HepG2 (cell line): Measurements from ENCODE around the gene FCHO2. TPM values are rescaled to one million over a fixed set of nuclear protein-coding genes. Genes with fewer than 3 reads are reported as not detected.

ENCODE experiments used
- CHCHD3 ChIP-seq: sonication (generic); formaldehyde crosslinking; IDR thresholded peaks from 2 replicates; pipeline ENCODE4 v1.8.0; 2022; ENCODE audit warnings: mild to moderate bottlenecking, missing genetic modification reagents, moderate library complexity
- CSRNP1 ChIP-seq: sonication (generic); formaldehyde crosslinking; IDR thresholded peaks from 2 replicates; pipeline ENCODE4 v1.8.1; 2023; ENCODE audit warnings: mild to moderate bottlenecking, missing genetic modification reagents
- HIC2 ChIP-seq: sonication (generic); formaldehyde crosslinking; IDR thresholded peaks from 2 replicates; pipeline ENCODE4 v1.9.0; 2022; ENCODE audit warnings: low read depth, missing genetic modification reagents
- KAT8 ChIP-seq: IDR thresholded peaks from 2 replicates; pipeline ENCODE4 v1.6.1; 2016; ENCODE audit warnings: missing genetic modification reagents, missing compliant biosample characterization
- MIXL1 ChIP-seq: IDR thresholded peaks from 2 replicates; pipeline ENCODE4 v1.6.1; 2016
- MXD1 ChIP-seq: sonication (generic); formaldehyde crosslinking; IDR thresholded peaks from 2 replicates; pipeline ENCODE4 v1.4.0; 2020; ENCODE audit warnings: mild to moderate bottlenecking, missing genetic modification reagents
- NBN ChIP-seq: fragments of 450-650 bp; conservative IDR thresholded peaks from 2 replicates; pipeline ENCODE4 v1.6.1; 2017
- PBX2 ChIP-seq: IDR thresholded peaks from 2 replicates; pipeline ENCODE4 v1.6.1; 2016; ENCODE audit warnings: control low read depth
- REL ChIP-seq: sonication (generic); formaldehyde crosslinking; conservative IDR thresholded peaks from 2 replicates; pipeline ENCODE4 v1.8.0; 2022; ENCODE audit warnings: mild to moderate bottlenecking, missing genetic modification reagents, moderate library complexity
- SATB2 ChIP-seq: sonication (generic); formaldehyde crosslinking; IDR thresholded peaks from 2 replicates; pipeline ENCODE4 v1.5.0; 2020; ENCODE audit warnings: missing genetic modification reagents
- SETDB1 ChIP-seq: sonication (generic); formaldehyde crosslinking; IDR thresholded peaks from 2 replicates; pipeline ENCODE4 v1.5.1; 2020; ENCODE audit warnings: missing genetic modification reagents, mild to moderate bottlenecking, borderline replicate concordance
- SNAPC2 ChIP-seq: sonication (generic); formaldehyde crosslinking; IDR thresholded peaks from 2 replicates; pipeline ENCODE4 v1.8.1; 2022; ENCODE audit warnings: mild to moderate bottlenecking, missing genetic modification reagents
- TGIF2 ChIP-seq: IDR thresholded peaks from 2 replicates; pipeline ENCODE4 v1.6.1; 2016; ENCODE audit warnings: control low read depth, missing compliant biosample characterization
- TRIM22 ChIP-seq: fragments of 450-650 bp; IDR thresholded peaks from 2 replicates; pipeline ENCODE4 v1.6.1; 2017
- ZBTB2 ChIP-seq: sonication (generic); formaldehyde crosslinking; IDR thresholded peaks from 2 replicates; pipeline ENCODE4 v1.8.0; 2022; ENCODE audit warnings: low read depth, missing genetic modification reagents
- ZNF160 ChIP-seq: sonication (generic); formaldehyde crosslinking; IDR thresholded peaks from 2 replicates; pipeline ENCODE4 v1.8.0; 2022; ENCODE audit warnings: mild to moderate bottlenecking, inconsistent platforms, missing genetic modification reagents
- ZNF34 ChIP-seq: sonication (generic); formaldehyde crosslinking; IDR thresholded peaks from 2 replicates; pipeline ENCODE4 v1.4.0; 2020; ENCODE audit warnings: mild to moderate bottlenecking, missing genetic modification reagents, borderline replicate concordance
- ZNF468 ChIP-seq: sonication (generic); formaldehyde crosslinking; IDR thresholded peaks from 2 replicates; pipeline ENCODE4 v1.8.0; 2022; ENCODE audit warnings: mild to moderate bottlenecking, moderate library complexity, missing genetic modification reagents
- ZNF614 ChIP-seq: IDR thresholded peaks from 2 replicates; pipeline ENCODE4 v1.6.1; 2018; ENCODE audit warnings: missing biosample characterization, missing genetic modification reagents, inconsistent platforms, borderline replicate concordance
- ZNF747 ChIP-seq: sonication (generic); formaldehyde crosslinking; IDR thresholded peaks from 2 replicates; pipeline ENCODE4 v1.8.1; 2023; ENCODE audit warnings: missing genetic modification reagents, mild to moderate bottlenecking, borderline replicate concordance
- ZNF768 ChIP-seq: sonication (generic); formaldehyde crosslinking; IDR thresholded peaks from 2 replicates; pipeline ENCODE4 v1.4.0; 2020; ENCODE audit warnings: missing genetic modification reagents
- polyA plus RNA-seq, 8 experiments: library from polyadenylated mRNA; depleted of rRNA in 3 of 8; stranded (reverse) in 7 of 8; unstranded in 1 of 8; fragments of >200 nt; fragmentation: Illumina TruSeq in 4 of 8; extraction: Trizol in 4 of 8; gene quantifications; 2 replicates each; pipeline versions ENCODE4 v1.2.1 to v1.2.3, GENCODE V29; 2011 to 2016; ENCODE audit warnings: low read depth in 4 of 8, missing spikeins in 1 of 8, mixed read lengths in 1 of 8; ENCODE audit not compliant: insufficient read depth in 1 of 8
- total RNA-seq, 5 experiments: library from RNA; depleted of rRNA; stranded (reverse); fragments of >200 nt; fragmentation: Illumina TruSeq; extraction: Trizol; gene quantifications; 2 replicates each; pipeline ENCODE4 v1.2.3, GENCODE V29; 2016; ENCODE audit warnings: low read depth in 1 of 5

Gene FCHO2
- total and polyA plus RNA-seq, 2 of the 13 experiments (the other 11 are each of a cell fraction or from before 2014, with no cell fraction given) = 11.6 to 17.3 TPM

- TF ChIP-seq MXD1 (CRISPR knock-in tag) (0 out of 2 replicates have a peak, but pooled peaks have one; percentile 9), ZNF747 (CRISPR knock-in tag) (no peak; the same call in 1 of the 2 replicates), ZNF34 (no peak), TGIF2 (CRISPR knock-in tag) (no peak), HIC2 (CRISPR knock-in tag) (no peak), PBX2 (CRISPR knock-in tag) (no peak), ZBTB2 (CRISPR knock-in tag) (peak; percentile 98), ZNF614 (peak; percentile 64; the same call in 1 of the 2 replicates), ZNF468 (CRISPR knock-in tag) (0 out of 2 replicates have a peak, but pooled peaks have one; percentile 55), SATB2 (CRISPR knock-in tag) (no peak), CSRNP1 (CRISPR knock-in tag) (no peak), REL (peak; percentile 86; the same call in 1 of the 2 replicates), ZNF160 (CRISPR knock-in tag) (no peak), KAT8 (peak; percentile 63; the same call in 1 of the 2 replicates), CHCHD3 (CRISPR knock-in tag) (no peak), SNAPC2 (CRISPR knock-in tag) (0 out of 2 replicates have a peak, but pooled peaks have one; percentile 53), SETDB1 (no peak), ZNF768 (CRISPR knock-in tag) (peak; percentile 65; the same call in 1 of the 2 replicates), MIXL1 (CRISPR knock-in tag) (no peak), NBN (no peak), TRIM22 (no peak)
These were observed at the start of gene FCHO2 (continued) for GRCh38 chr5:72955768-72956323.
